Measurements from ENCODE around the gene YKT6.
"Not testable (repeated sequence)": the region's sequence is repeated elsewhere in the genome, so short reads cannot be mapped to it uniquely, and the experiment has no call there.

The YKT6 gene

GRCh38 chr7:44196450-44196872 lies 4.3 kb upstream of the YKT6 start:
- peak; percentile 81 for ATAC-seq
- TF ChIP-seq GLIS3 (CRISPR knock-in tag; IDR thresholded peaks at IDR 0.05) (no peak), PPARA (CRISPR knock-in tag; IDR thresholded peaks at IDR 0.05; ENCODE audit: borderline replicate concordance) (no peak), CREB5 (CRISPR knock-in tag; IDR thresholded peaks at IDR 0.05; ENCODE audit: low read depth) (no peak), OSR1 (CRISPR knock-in tag; IDR thresholded peaks at IDR 0.05) (no peak), TOX (CRISPR knock-in tag; IDR thresholded peaks at IDR 0.05; ENCODE audit: borderline replicate concordance) (no peak), ZNF8 (CRISPR knock-in tag; IDR thresholded peaks at IDR 0.05) (no peak), POU6F1 (CRISPR knock-in tag; IDR thresholded peaks at IDR 0.05; ENCODE audit: borderline replicate concordance, low read depth) (no peak)
- TF ChIP-seq, protein P1, sequence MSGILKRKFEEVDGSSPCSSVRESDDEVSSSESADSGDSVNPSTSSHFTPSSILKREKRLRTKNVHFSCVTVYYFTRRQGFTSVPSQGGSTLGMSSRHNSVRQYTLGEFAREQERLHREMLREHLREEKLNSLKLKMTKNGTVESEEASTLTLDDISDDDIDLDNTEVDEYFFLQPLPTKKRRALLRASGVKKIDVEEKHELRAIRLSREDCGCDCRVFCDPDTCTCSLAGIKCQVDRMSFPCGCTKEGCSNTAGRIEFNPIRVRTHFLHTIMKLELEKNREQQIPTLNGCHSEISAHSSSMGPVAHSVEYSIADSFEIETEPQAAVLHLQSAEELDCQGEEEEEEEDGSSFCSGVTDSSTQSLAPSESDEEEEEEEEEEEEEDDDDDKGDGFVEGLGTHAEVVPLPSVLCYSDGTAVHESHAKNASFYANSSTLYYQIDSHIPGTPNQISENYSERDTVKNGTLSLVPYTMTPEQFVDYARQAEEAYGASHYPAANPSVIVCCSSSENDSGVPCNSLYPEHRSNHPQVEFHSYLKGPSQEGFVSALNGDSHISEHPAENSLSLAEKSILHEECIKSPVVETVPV (CRISPR knock-in tag; IDR thresholded peaks at IDR 0.05) = no peak
- TF ChIP-seq, protein P2, sequence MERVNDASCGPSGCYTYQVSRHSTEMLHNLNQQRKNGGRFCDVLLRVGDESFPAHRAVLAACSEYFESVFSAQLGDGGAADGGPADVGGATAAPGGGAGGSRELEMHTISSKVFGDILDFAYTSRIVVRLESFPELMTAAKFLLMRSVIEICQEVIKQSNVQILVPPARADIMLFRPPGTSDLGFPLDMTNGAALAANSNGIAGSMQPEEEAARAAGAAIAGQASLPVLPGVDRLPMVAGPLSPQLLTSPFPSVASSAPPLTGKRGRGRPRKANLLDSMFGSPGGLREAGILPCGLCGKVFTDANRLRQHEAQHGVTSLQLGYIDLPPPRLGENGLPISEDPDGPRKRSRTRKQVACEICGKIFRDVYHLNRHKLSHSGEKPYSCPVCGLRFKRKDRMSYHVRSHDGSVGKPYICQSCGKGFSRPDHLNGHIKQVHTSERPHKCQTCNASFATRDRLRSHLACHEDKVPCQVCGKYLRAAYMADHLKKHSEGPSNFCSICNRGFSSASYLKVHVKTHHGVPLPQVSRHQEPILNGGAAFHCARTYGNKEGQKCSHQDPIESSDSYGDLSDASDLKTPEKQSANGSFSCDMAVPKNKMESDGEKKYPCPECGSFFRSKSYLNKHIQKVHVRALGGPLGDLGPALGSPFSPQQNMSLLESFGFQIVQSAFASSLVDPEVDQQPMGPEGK (CRISPR knock-in tag; IDR thresholded peaks at IDR 0.05; ENCODE audit: borderline replicate concordance) = no peak

GRCh38 chr7:44197474-44197873 lies 3.3 kb upstream of the YKT6 start:
- ATAC-seq = no peak
- TF ChIP-seq OSR1 (CRISPR knock-in tag; IDR thresholded peaks at IDR 0.05) (no peak), ESRRG (CRISPR knock-in tag; IDR thresholded peaks at IDR 0.05) (no peak), TCF4 (CRISPR knock-in tag; IDR thresholded peaks at IDR 0.05; ENCODE audit: borderline replicate concordance) (no peak), TOX (CRISPR knock-in tag; IDR thresholded peaks at IDR 0.05; ENCODE audit: borderline replicate concordance) (no peak), ZC3H10 (CRISPR knock-in tag; IDR thresholded peaks at IDR 0.05) (no peak), ARNTL (CRISPR knock-in tag; IDR thresholded peaks at IDR 0.05; ENCODE audit: borderline replicate concordance, low read depth) (no peak), ZNF8 (CRISPR knock-in tag; IDR thresholded peaks at IDR 0.05) (no peak)

- not testable (repeated sequence) for ATAC-seq
These were observed 615 bp upstream of the YKT6 start for GRCh38 chr7:44200163-44200562.

GRCh38 chr7:44201813-44202212 lies 1.0 kb downstream of the YKT6 start:
- ATAC-seq = peak; percentile 2; the same call in 2 of the 3 replicates
- no peak for TF ChIP-seq TSHZ2 (CRISPR knock-in tag; IDR thresholded peaks at IDR 0.05)
- no peak for TF ChIP-seq POU6F1 (CRISPR knock-in tag; IDR thresholded peaks at IDR 0.05; ENCODE audit: borderline replicate concordance, low read depth)
- TF ChIP-seq TOX (CRISPR knock-in tag; IDR thresholded peaks at IDR 0.05; ENCODE audit: borderline replicate concordance) = no peak
- no peak for TF ChIP-seq SNAI2 (CRISPR knock-in tag; IDR thresholded peaks at IDR 0.05)
- no peak for TF ChIP-seq CREB5 (CRISPR knock-in tag; IDR thresholded peaks at IDR 0.05; ENCODE audit: low read depth)
- TF ChIP-seq BACH2 (CRISPR knock-in tag; IDR thresholded peaks at IDR 0.05; ENCODE audit: borderline replicate concordance) = no peak
- TF ChIP-seq ZC3H10 (CRISPR knock-in tag; IDR thresholded peaks at IDR 0.05) = no peak
- TF ChIP-seq TCF4 (CRISPR knock-in tag; IDR thresholded peaks at IDR 0.05; ENCODE audit: borderline replicate concordance) = no peak

All from SK-N-SH treated with all-trans-retinoic acid at 6 μM for 48 hours (cell line).